ENCODE results near the gene GPR35. TPM values are rescaled to one million over a fixed set of nuclear protein-coding genes. Genes with fewer than 3 reads are reported as not detected.

GPR35 gene
- total RNA-seq, 1 donor from 2014 or later = 1.9 TPM

- H3K27ac Mint-ChIP-seq (ENCODE audit: unreplicated experiment) = no peak overlapping the region
- no peak for DNase-seq (ENCODE audit: low spot score)
- H3K4me1 Mint-ChIP-seq (ENCODE audit: low read depth) = peaks cover 52% of the 10 kb centered on the region
- H3K9me3 Mint-ChIP-seq (ENCODE audit: low read depth) = no peaks in the 10 kb centered on the region
- H3K36me3 Mint-ChIP-seq (ENCODE audit: low read depth) = peaks cover 3% of the 10 kb centered on the region
- no peak overlapping the region for H3K4me3 Mint-ChIP-seq (ENCODE audit: unreplicated experiment)
- no peak for TF ChIP-seq CTCF (IDR thresholded peaks at IDR 0.05)
- H3K27me3 Mint-ChIP-seq (ENCODE audit: low read depth) = no peaks in the 10 kb centered on the region
These were observed 42.5 kb upstream of the GPR35 start for GRCh38 chr2:240582781-240583180.

GRCh38 chr2:240583774-240584173 is 41.5 kb upstream of the GPR35 start:
- Mint-ChIP-seq H3K9me3 (ENCODE audit: low read depth) (no peaks in the 10 kb centered on the region), H3K27me3 (ENCODE audit: low read depth) (no peaks in the 10 kb centered on the region), H3K4me1 (ENCODE audit: low read depth) (peaks cover 62% of the 10 kb centered on the region), H3K27ac (ENCODE audit: unreplicated experiment) (no peak overlapping the region), H3K36me3 (ENCODE audit: low read depth) (peaks cover 2% of the 10 kb centered on the region), H3K4me3 (ENCODE audit: unreplicated experiment) (no peak overlapping the region)
- peak; percentile 7 for DNase-seq (ENCODE audit: low spot score)
- TF ChIP-seq CTCF (IDR thresholded peaks at IDR 0.05) = no peak

GRCh38 chr2:240584486-240585031 is 40.7 kb upstream of the GPR35 start:
- no peak for TF ChIP-seq CTCF (IDR thresholded peaks at IDR 0.05)
- Mint-ChIP-seq H3K27ac (ENCODE audit: unreplicated experiment) (no peak overlapping the region), H3K9me3 (ENCODE audit: low read depth) (no peaks in the 10 kb centered on the region), H3K4me1 (ENCODE audit: low read depth) (peaks cover 65% of the 10 kb centered on the region), H3K4me3 (ENCODE audit: unreplicated experiment) (peak overlapping the region; percentile 91), H3K27me3 (ENCODE audit: low read depth) (no peaks in the 10 kb centered on the region), H3K36me3 (ENCODE audit: low read depth) (peaks cover 2% of the 10 kb centered on the region)
- peak; percentile 59 for DNase-seq (ENCODE audit: low spot score)

GRCh38 chr2:240585101-240585500 is 40.2 kb upstream of the GPR35 start:
- peaks cover 2% of the 10 kb centered on the region for H3K36me3 Mint-ChIP-seq (ENCODE audit: low read depth)
- H3K9me3 Mint-ChIP-seq (ENCODE audit: low read depth) = no peaks in the 10 kb centered on the region
- TF ChIP-seq CTCF (IDR thresholded peaks at IDR 0.05) = no peak
- no peak overlapping the region for H3K27ac Mint-ChIP-seq (ENCODE audit: unreplicated experiment)
- DNase-seq (ENCODE audit: low spot score) = peak; percentile 61
- peaks cover 59% of the 10 kb centered on the region for H3K4me1 Mint-ChIP-seq (ENCODE audit: low read depth)
- H3K27me3 Mint-ChIP-seq (ENCODE audit: low read depth) = no peaks in the 10 kb centered on the region
- H3K4me3 Mint-ChIP-seq (ENCODE audit: unreplicated experiment) = peak overlapping the region; percentile 91

- TF ChIP-seq CTCF (IDR thresholded peaks at IDR 0.05) = peak; percentile 6
- H3K4me1 Mint-ChIP-seq (ENCODE audit: low read depth) = peaks cover 54% of the 10 kb centered on the region
- DNase-seq (ENCODE audit: low spot score) = peak; percentile 71
These were observed 39.5 kb upstream of the GPR35 start for GRCh38 chr2:240585681-240586197.

More at GRCh38 chr2:240585681-240586197, 39.5 kb upstream of the GPR35 start:
- H3K9me3 Mint-ChIP-seq (ENCODE audit: low read depth) = no peaks in the 10 kb centered on the region
- H3K36me3 Mint-ChIP-seq (ENCODE audit: low read depth) = no peaks in the 10 kb centered on the region
- no peaks in the 10 kb centered on the region for H3K27me3 Mint-ChIP-seq (ENCODE audit: low read depth)
- H3K27ac Mint-ChIP-seq (ENCODE audit: unreplicated experiment) = peak overlapping the region; percentile 88
- peak overlapping the region; percentile 91 for H3K4me3 Mint-ChIP-seq (ENCODE audit: unreplicated experiment)
